ENCODE measurements around the gene AP3S1.

Gene AP3S1

DNA sequence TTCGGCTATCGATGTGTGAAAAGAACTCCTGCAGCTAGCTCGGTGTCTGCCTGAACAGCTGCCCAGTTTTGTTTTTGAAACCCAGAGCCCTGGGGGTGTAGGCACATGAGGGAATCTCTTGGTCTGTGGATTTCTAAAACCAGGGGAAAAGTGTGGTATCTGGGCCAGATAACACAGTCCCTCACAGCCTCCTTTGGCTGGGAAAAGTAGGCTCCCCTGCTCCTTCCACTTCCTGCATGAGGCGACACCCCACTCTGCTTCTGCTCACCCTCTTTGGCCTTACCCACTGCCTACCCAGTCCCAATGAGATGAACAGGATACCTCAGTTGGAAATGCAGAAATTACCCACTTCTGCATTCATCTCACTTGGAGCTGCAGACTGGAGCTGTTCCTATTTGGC lies 15.8 kb upstream of the AP3S1 start:
- DNase-seq (ENCODE audit: low spot score), result no peak

- DNase-seq (ENCODE audit: low spot score), result no peak
Observed at GRCh38 chr5:115829913-115830312, 11.8 kb upstream of the AP3S1 start.

DNA sequence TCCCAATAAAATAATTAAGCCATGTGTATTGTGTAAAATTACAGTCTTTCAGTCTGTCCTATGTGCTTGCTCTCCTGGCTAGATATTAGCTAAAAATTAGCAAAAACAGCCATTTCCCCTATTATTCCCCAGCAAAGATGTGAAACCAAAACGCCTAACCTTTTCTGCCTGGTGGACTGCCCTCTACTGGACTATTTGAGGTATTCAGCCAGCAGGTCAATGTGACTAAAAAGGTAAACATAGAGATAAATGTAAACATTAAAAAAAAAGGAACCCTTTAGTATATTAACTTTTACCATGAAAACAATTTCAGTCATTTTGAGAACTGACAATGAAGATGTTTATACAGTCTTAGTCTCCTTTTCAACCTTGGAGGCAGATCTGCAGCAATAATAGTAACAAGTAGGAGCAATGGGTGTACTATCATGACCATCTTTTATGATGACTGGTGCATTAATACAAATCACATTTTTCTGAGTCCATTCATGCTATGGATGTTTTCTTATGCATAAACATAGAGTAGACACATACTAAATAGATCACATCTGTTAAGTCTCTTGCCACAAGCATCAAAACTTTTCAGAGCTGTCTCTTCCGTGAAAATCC lies 10.5 kb upstream of the AP3S1 start:
- DNase-seq (ENCODE audit: low spot score), result no peak

DNA sequence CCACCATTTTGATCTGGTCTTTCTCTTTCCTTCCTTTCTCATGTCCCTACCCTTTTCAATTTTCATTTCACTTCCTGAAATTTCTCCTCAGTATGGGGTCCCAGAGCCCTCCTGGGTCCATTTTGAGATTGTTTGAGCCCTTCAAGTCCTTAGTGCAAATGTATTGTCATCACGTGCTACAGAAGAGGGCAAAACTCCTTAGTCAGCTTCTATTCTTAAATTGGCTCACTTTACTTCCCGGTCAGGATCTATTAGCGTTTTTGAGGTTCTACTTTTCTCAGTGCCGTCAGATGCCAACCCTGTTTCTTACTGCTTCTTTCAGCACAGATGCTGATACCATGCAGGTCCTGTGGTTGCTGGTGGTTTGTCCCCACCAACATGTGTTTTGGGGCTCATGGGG lies 6.3 kb upstream of the AP3S1 start:
- no peak for DNase-seq (ENCODE audit: low spot score)

- DNase-seq (ENCODE audit: low spot score), result no peak
Observed at GRCh38 chr5:115838885-115839518, 2.7 kb upstream of the AP3S1 start.

- DNase-seq (ENCODE audit: low spot score), result no peak
Observed at GRCh38 chr5:115840873-115841272, 862 bp upstream of the AP3S1 start.

DNA sequence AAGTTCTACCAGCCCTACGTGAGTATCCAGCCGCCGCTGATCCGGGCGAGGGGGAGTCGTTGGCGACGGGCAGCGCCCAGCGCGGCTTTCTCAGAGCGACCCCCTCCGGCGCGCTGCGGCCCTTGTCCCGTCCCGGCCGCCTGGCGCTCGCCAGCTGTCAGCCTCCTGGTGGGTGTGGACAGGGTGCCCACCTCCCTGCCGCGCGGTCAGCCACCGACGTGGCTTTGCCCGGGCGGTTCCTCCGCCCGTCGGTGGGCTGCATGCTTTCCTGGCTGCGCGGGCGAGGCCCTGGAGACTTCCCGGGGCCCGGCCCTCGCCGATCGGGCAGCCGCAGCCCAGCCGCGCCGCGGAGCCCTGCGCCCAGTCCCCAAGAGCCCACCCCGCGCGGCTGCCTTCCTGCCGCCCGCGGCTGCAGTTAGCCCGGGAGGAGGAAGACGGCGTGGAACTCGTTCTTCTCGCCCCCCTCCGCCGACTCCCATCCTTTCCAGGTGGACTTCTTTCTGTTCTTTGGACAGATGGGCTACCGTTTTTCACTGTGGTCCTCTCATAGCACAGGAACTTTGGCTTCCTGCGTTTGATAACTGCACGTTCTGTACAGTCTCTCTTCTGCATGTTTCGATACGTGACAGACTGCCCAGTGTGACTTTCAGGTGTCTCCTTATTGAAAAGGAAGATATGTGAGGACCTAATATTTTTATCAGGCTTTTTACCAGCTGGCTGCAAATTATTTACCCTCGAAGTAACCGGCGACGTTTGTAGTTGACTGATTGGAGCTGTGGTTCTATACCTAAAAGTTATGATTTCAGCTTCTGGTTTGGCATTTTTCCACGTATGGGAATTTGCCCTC lies 577 bp downstream of the AP3S1 start:
- DNase-seq (ENCODE audit: low spot score), result peak; percentile 29

DNA sequence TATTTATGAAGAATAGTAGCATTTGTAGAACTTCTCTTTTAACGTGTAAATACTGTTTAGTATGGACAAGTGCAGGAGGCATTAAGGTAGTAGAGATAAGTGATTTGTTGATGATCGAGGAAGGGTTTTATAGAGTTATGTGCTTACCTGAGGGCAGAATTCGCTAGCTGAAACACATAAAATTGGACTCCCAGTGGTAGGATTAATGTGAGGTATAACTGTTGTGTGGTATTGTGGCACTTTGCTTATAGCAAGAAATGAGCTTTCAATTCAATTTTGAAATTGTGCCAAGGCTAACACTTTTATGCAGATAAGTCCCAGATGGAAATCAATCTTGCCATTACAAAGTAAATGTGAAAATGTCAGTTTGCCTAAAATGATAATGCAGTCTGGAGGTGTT lies 1.2 kb downstream of the AP3S1 start:
- DNase-seq (ENCODE audit: low spot score), result no peak

- no peak for DNase-seq (ENCODE audit: low spot score)
Observed at GRCh38 chr5:115843444-115844130, 1.9 kb downstream of the AP3S1 start.

- no peak for DNase-seq (ENCODE audit: low spot score)
Observed at GRCh38 chr5:115844321-115844817, 2.6 kb downstream of the AP3S1 start.

DNA sequence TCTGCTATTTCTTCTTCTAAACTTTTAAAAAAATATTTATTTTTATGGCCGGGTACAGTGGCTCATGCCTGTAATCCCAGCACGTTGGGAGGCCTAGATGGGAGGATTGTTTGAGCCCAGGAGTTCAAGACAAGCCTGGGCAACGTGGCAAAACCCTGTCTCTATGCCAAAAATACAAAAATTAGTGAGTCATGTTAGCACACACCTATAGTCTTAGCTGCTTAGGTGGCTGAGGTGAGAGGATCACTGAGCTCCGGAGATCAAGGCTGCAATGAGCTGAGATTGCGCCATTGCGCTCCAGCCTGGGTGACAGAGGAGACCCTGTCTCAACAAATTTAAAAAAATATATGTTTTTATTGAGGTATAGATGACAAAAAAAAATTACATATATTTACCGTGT lies 5.6 kb downstream of the AP3S1 start:
- no peak for DNase-seq (ENCODE audit: low spot score)

GRCh38 chr5:115849258-115849798 lies 7.6 kb downstream of the AP3S1 start:
- no peak for DNase-seq (ENCODE audit: low spot score)

- no peak for DNase-seq (ENCODE audit: low spot score)
Observed at GRCh38 chr5:115850744-115851416, 9.1 kb downstream of the AP3S1 start.

GRCh38 chr5:115854139-115854538 lies 12.4 kb downstream of the AP3S1 start:
- no peak for DNase-seq (ENCODE audit: low spot score)

- DNase-seq (ENCODE audit: low spot score), result no peak
Observed at GRCh38 chr5:115855959-115856358, 14.2 kb downstream of the AP3S1 start.

DNA sequence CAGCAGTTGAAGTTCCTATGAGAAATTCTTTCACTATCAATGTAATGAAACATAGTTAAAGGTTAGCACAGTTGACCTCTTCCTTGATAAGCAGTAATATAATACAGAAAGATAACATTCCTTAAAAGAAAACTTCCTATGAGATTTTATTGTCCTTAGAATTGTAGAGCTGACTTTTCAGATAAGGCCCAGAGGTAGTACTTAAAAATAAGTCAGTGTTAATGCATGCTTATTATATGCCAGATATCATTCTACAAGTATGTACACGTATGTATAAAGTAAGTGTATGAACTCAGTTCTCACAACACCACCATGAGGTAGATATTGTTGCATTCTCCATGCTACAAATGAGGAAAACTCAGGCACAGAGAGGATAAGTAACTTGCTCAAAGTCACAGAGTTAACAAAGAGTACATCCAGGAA lies 15.3 kb downstream of the AP3S1 start:
- DNase-seq (ENCODE audit: low spot score), result no peak

DNA sequence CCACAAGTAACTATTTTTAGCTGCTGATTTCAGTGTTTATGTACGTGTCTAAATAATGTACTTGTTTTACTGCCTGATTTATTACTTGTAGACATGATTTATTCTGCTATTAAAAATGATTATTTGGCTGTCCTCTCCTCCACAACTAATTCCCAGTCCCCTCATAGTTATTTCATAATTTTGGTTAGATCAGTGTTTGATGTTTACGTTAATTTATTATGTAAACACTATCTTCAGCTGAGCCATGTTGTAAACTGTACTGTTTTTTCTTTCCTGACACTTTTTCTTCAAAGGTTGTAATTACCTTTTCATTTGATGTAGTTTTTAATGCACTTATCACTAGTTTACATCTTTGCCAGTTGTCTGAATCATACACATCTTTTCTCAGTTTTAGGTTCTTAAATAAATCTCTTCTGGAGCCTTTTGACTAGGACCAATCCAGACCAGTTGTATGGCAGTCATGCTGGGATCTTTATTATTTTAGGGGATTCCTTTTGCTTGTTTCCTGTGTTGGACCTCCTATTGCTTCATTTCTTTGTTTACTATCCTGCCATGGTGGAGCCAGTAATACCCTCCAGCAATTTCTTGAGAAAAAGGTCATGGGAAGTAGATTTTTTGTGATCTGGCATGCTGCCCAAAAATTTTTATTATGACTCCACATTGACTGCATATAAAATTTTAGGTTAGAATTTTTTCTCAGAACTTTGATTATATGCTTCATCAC lies 16.1 kb downstream of the AP3S1 start:
- no peak for DNase-seq (ENCODE audit: low spot score)

- no peak for DNase-seq (ENCODE audit: low spot score)
Observed at GRCh38 chr5:115858396-115858795, 16.7 kb downstream of the AP3S1 start.

GRCh38 chr5:115859378-115859777 lies 17.6 kb downstream of the AP3S1 start:
- no peak for DNase-seq (ENCODE audit: low spot score)

- no peak for DNase-seq (ENCODE audit: low spot score)
Observed at GRCh38 chr5:115869256-115869795, 27.6 kb downstream of the AP3S1 start.

- no peak for DNase-seq (ENCODE audit: low spot score)
Observed at GRCh38 chr5:115872447-115872846, 30.7 kb downstream of the AP3S1 start.

All from HuH-7.5 (cell line).